ENCODE results near the gene HSD17B12. TPM values are rescaled to one million over a fixed set of nuclear protein-coding genes. Genes with fewer than 3 reads are reported as not detected.
"Not testable (repeated sequence)": the region's sequence is repeated elsewhere in the genome, so short reads cannot be mapped to it uniquely, and the experiment has no call there.

The HSD17B12 gene
- total RNA-seq, 1 donor from 2014 or later, result 61.2 TPM

DNA sequence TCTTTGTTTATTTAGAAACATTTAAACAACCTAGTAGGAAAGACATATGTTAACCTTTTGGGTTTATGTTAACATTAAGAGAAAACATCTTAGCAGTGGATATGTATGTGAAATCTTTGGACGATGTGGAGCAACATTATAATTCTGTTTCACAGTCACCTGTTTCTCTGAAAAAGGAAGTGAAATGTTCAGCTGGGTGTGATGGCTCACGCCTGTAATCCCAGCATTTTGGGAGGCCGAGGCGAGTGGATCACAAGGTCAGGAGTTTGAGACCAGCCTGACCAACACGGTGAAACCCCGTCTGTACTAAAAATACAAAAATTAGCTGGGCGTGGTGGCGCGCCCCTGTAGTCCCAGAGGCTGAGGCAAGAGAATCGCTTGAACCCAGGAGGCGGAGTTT lies 1.5 kb downstream of the HSD17B12 start:
- DNase-seq (ENCODE audit: missing footprints); ATAC-seq: not testable (repeated sequence)
- intact Hi-C loops (cut with DNase I), result loop anchor here (5.0 kb wide), 1 partner anchor 40 kb away; no protein-coding TSS in a partner anchor

DNA sequence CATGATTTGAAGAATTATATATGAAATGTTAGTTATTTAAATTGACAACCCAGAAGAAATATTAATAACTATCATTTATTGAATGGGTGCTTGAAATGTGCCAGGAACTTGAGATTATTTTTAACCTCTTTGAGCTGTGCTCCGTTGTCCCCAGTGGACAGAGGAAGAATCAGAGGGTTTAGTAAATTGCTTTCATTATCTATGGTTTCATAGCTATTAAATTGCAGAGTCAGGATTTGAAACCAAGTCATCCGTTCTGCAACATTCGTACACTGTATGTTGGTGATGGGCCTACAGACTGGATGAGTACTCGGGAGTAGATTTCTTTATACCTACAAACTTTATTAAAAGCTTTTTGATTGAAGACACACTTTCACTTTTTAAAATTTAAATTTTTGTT lies 4.9 kb downstream of the HSD17B12 start:
- no peak for DNase-seq (ENCODE audit: missing footprints)
- intact Hi-C loops (cut with DNase I), result no loop called here
- ATAC-seq, result no peak

DNA sequence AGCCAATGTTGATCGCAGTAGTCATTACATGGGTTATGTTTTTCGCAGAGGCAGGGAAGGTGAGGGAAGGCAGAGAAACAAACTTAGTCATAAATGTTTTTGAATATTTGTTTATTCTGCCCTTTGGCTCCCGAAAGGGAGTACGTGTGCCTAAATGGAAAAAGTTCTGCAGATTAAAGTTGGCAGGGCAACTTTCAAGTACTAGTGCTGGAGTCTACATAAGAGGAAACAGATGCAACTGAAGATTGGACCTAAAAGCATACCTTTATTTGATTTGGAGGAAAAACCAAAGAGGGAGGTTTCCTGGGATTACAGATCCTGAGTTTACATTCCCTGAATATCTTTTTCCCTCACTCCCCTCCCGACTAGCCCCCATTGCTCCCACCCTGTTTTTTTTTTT lies 5.7 kb downstream of the HSD17B12 start:
- ATAC-seq, result no peak
- no peak for DNase-seq (ENCODE audit: missing footprints)
- intact Hi-C loops (cut with DNase I), result loop anchor here (2.0 kb wide), 1 partner anchor 51 kb away; no protein-coding TSS in a partner anchor

DNA sequence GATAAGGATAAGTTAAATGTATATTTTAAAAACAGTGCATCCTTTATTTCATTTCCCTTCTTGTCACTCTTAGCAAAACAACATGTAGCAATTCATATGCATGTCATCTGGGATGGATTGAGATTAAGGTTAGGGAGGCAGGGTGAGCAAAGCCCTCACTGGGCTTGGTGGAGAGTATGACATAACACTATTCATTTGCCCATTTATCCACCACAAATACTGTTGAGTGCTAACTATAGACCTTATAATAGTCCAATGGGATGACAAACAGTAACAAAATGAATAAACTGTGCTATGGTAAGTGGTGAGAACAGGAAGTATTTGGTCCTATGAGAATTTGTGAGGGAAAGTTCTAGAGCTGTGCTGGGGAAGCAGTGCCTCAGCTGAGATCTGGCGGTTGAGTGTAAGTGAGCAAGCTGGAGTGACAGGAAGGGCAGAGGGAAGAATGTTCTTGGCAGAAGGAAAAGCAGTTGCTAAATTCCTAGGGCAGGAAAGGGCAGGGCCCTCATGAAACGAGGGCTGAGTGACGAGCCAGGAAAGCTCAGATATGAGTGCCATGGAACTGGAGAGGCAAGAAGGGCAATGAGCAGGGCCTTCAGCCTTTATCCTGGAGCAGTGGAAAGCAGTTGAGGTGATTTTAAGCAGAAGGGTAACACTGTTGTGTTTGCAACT lies 6.7 kb downstream of the HSD17B12 start:
- intact Hi-C loops (cut with DNase I), result loop anchor here (2.0 kb wide), 1 partner anchor 50 kb away; no protein-coding TSS in a partner anchor
- ATAC-seq (peak; percentile 95), DNase-seq (ENCODE audit: missing footprints) (no peak)

DNA sequence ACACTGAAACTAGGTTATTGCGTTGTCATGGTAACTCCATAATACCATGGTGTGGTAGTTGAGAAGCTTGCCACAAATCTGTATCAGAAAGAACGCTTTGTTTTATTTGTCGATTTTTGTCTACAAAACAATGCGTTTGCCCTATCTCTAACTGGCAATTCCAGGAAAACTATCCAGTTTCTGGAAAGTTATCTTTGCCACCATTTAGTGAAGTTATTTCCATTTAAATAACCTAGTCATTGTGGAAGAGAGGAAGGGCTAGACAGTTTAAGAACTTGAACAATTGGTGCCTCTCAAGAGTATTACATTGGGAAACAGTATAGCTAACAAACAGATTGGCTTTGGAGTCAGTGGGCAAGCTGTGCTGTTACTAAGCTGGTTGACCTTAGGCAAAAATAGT lies 7.9 kb downstream of the HSD17B12 start:
- no peak for DNase-seq (ENCODE audit: missing footprints)
- no peak for ATAC-seq
- intact Hi-C loops (cut with DNase I), result no loop called here

DNA sequence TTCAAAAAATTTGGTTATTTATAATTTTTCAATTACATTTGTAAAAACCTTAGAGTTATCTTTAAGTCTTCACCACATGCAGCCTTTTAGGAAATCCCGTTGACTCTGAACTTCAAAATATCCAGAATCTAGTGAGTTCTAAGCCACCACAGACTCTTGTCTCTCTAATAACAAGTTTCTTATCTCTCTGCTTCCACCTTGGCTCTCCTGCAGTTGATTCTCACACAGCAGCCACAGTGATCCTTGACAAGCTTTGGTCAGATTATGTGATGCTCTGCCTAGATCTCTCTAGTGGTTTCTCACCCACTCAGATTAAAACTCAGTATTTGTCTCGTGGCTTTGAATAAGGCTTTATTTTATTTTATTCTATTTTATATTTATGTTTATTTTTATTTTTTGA lies 8.6 kb downstream of the HSD17B12 start:
- intact Hi-C loops (cut with DNase I), result no loop called here
- ATAC-seq (no peak), DNase-seq (ENCODE audit: missing footprints) (no peak)

DNA sequence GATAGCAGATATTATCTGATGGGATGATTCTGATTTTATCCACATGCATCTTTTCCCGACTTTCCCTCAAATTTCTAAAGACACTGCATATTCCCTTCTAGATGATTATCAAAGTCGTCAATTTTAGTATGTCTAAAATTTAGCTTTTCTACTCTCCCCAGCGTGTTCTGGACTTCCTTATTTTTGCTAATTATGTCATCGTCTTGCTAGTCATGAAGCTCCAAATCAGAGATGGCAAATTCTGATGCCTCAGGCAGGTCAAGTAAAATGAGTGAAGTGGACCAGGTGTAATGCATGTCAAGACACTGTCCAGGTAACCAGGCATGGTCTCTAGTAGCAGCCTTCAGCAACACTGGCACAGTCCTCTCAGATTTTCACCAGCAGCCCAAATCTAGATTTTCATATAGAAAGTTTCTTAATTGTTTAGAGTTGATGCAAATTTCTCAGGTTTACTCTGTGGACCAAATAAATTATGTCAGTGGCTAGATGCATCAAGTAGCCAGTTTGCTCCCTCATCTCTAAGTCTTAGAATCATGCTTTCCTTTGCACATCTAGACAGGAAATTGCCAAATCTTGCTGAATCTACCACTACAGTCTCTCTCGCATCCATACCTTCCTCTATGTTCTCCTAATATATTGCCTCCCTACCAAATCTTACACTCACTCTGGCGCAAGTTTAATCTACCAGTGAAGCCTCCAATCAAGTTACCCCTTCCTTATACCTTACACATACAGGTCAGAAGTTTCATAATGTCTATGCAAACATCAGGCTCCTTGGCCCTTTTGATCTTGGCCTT lies 10.6 kb downstream of the HSD17B12 start:
- no peak for ATAC-seq
- intact Hi-C loops (cut with DNase I), result no loop called here

DNA sequence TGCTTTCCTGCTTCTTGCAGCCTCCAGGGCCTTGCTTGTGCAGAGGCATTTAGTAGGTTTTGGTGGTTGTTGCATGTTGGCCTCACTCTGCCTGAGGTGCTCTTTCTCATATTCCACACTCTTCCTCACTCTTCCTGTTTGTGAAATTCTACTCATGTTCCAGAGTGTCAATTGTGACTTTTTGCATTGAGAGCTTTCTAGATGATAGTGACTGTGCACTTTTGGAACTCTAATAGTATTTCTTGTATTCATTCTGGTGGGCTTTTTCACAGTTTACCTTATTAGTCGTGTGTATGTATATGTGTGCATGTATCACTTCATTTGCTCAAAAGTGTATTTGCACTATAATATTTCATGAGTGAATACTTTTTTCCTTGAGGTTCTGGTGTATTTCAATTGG lies 11.3 kb downstream of the HSD17B12 start:
- no peak for DNase-seq (ENCODE audit: missing footprints)
- intact Hi-C loops (cut with DNase I), result no loop called here
- no peak for ATAC-seq

More for the DNA sequence above, 10.6 kb downstream of the HSD17B12 start:
- DNase-seq (ENCODE audit: missing footprints), result no peak

DNA sequence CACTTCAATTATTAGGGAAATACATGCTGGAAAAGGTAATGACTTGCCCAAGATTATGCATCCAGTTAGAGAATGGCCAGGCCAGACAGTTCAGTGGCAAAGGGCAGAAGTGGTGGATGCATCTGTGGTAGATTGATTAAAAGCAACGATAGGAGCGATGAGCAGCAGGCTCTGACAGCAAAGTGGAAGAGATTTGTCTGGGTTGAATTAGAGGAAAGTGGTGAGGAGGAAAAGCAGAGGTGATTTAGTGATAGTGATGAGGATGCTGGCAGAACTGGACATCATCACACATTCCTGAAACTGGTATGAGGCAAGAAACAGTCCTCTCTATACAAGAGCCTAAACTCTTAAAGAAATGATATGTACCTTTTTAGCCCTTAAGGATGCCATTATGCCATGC lies 12.5 kb downstream of the HSD17B12 start:
- intact Hi-C loops (cut with DNase I), result no loop called here
- no peak for DNase-seq (ENCODE audit: missing footprints)
- ATAC-seq, result no peak

DNA sequence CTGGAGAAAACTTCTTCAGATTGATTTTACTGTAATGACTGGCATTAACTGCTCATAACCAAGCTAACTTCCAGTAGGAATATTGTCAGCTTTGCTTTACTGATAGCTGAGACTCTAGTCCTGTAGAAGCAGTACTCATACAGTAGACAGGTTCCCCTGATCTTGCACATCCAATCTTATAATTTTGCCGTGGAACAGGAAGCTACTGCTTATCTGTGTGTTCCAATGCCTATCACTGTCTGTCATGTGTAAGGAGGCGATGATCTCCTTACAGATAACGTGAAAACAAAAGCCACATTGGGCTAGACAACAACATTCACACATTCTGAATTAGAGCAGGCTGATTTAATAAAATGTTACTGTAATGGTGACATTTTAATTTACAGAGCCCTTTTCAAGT lies 13.2 kb downstream of the HSD17B12 start:
- ATAC-seq, result no peak
- no peak for DNase-seq (ENCODE audit: missing footprints)
- intact Hi-C loops (cut with DNase I), result no loop called here

DNA sequence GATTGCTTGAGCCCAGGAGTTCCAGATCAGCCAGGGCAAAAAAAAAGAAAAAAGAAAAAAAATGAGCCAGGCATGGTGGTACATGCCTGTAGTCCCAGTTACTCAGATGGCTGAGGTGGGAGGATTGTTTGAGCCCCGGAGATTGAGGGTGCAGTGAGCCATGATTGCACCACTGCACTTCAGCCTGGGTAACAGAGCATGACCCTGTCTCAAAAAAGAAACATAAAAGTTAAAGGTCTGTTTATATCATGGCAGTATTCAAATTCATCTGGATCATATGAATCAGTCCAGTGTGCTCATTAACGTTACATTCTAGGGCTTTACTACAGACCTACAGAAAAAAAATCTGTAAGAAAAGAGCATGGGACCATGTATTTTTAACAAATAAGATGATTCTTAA lies 13.9 kb downstream of the HSD17B12 start:
- intact Hi-C loops (cut with DNase I), result no loop called here
- no peak for ATAC-seq
- DNase-seq (ENCODE audit: missing footprints), result no peak

DNA sequence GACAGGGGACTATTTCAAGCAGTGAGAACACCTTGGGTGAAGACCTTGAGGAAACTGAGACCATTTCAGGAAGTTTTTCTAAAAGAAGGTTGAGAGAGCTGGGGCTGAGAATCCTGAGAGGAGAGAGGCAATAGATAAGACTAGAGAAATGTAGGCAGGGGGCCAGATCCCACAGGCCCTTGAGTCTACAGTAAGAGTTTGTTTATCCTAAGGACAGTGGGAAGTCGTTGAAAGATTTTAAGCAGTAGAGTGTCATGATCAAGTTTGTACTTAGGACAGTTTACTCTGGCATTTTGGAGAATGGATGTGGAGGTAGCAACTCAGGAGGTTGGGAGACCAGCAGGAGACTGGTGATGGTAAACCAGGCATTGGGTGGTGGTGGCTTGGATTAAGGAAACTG lies 17.1 kb downstream of the HSD17B12 start:
- intact Hi-C loops (cut with DNase I), result no loop called here
- DNase-seq (ENCODE audit: missing footprints), result no peak

DNA sequence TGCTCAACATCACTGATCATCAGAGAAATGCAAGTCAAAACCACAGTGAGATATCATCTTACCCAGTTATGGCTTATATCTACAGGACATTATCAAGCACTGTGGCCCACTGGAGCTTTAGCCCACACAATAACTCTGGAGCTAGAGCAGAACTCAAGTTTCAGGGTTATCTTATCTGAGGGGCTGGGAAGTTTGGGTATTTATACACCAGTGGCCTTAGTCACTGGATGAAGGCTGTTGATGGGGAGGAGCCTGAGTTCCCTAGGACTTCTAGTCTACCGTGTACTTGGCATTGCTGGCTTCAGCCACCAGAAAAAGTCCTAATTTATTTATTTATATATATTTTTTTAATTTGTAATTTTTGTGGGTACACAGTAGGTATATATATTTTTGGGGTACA lies 19.3 kb downstream of the HSD17B12 start:
- DNase-seq (ENCODE audit: missing footprints) (no peak), ATAC-seq (no peak)
- intact Hi-C loops (cut with DNase I), result no loop called here

More for the DNA sequence above, 17.1 kb downstream of the HSD17B12 start:
- ATAC-seq, result no peak

DNA sequence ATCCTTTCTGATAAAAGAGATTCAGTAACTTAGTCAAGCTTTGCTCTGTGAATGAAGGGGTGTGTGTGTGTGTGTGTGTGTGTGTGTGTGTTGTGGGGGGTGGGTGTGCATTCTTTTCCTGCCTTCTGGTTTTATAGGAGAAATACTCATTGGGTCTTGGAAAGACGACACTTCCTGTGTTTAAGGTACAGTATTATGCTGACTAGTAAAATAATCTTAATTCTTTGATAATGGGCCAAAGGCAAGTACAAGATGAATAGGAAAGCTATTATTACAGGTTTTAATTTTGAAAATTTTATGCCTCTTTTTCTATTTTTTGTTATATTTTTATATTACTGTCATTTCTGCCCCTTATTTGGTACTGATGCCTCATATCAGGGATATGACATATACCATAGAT lies 26.1 kb downstream of the HSD17B12 start:
- ATAC-seq (no peak), DNase-seq (ENCODE audit: missing footprints) (no peak)
- intact Hi-C loops (cut with DNase I), result no loop called here

DNA sequence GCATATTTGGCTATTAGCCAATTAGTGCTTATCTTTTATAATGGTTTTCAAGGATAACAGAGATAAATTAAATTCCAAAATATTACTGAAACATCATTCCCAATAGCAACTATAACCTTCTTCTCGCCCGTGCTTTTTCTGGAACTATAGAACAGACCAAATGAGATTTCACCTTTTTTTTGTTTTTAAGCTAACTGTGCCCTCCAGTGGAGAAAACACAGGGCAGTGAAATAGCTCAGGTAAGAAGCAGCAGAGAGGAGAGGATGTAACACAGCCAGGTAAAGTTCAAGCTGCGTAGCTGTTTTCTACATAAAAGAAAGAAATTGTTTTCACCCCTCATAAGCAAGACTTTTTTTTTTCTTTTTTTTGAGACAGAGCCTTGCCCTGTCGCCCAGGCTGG lies 28.2 kb downstream of the HSD17B12 start:
- no peak for DNase-seq (ENCODE audit: missing footprints)
- intact Hi-C loops (cut with DNase I), result no loop called here
- ATAC-seq, result no peak

DNA sequence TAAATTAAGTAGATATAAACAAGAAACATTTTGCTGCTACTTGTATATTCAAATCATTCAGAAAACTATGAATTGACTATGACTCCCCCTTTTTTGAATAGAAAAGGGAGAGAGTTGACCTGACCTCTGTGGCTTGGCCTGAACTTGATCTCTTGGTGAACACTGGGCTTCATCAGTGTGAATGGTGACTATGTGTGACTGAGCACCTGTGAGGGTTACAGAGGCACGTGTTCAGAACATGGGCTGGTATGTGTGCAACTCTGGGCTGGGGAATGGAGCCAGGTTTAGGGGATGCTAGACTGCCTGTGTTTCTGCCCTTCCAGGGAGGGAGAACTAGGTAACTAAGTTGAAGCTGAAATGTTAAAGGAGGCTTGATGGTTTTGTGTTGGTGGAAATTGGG lies 29.2 kb downstream of the HSD17B12 start:
- intact Hi-C loops (cut with DNase I), result no loop called here
- ATAC-seq, result no peak
- DNase-seq (ENCODE audit: missing footprints), result no peak

DNA sequence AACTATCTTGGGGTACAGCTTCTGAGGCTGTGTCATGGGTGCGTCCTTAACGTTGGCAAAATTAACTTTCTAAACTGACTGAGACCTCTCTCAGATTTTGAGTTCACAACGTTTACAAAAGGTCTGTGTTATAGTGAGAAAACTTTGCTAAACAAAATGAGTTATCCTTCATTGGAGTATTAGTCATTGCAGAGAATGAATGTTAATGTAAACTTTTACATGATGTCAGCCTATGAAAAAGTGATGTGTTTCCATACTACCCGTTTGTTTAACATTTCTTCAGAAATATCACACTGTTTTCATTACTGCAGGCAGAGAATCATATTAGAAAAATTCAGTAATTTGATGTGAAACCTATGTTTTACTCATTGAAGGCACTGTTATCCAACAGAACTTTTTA lies 32.1 kb downstream of the HSD17B12 start:
- DNase-seq (ENCODE audit: missing footprints) (no peak), ATAC-seq (no peak)
- intact Hi-C loops (cut with DNase I), result no loop called here

DNA sequence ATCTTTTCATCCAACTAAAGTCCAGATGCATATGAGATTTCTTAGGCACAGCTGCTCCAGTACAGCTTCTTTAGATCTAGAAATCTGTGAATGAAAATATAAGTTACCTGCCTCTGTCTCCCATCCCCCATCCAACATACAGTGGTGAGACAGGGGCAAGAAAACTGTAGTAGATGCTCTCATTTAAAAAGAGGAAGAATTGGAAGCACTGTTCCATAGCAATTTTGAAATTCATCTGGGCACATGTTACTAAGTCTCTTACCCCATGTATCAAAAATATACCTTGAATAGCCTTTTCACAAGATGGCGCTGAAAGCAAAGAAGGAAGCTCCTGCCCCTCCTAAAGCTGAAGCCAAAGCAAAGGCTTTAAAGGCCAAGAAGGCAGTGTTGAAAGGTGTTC lies 37.8 kb downstream of the HSD17B12 start:
- ATAC-seq (no peak), DNase-seq (ENCODE audit: missing footprints) (no peak)
- intact Hi-C loops (cut with DNase I), result no loop called here

DNA sequence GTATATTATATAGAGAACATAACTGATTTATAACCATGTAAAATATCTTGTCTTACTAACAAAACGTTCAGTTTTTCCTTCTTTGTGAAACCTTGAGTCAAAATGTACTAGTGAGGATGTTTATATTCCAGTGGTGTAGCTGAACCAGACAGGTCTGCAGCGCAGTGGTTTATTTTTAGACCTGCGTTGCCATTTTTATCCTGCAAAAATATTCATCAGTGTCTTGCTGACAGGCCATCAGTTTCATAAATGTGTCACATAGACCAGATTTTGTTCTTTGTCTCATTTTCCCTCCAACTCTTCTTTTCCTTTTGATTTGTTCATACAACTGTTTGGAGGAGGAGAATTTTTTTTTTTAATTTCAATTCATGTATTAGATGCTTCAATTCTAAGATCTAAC lies 43.1 kb downstream of the HSD17B12 start:
- intact Hi-C loops (cut with DNase I), result no loop called here
- ATAC-seq, result no peak
- no peak for DNase-seq (ENCODE audit: missing footprints)

DNA sequence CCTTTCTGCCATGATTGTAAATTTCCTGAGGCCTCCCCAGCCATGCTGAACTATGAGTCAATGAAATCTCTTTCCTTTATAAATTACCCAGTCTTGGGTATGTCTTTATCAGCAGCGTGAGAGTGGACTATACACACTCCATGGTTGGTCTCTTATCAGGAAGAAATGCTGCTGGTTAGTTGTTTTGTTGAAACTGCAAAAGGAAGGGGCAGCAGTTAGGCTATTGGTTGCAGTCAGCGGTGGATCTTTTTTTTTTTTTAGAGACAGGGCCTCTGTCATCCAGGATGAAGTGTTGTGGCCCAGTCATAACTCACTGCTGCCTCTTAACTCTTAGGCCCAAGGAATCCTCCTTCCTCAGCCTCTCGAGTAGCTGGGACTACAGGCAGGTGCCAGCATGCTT lies 51.7 kb downstream of the HSD17B12 start:
- ATAC-seq (no peak), DNase-seq (ENCODE audit: missing footprints) (no peak)
- intact Hi-C loops (cut with DNase I), result no loop called here

Measured in Right ventricle myocardium inferior (tissue), 1 donor.